Trophoblast cell (in vitro differentiated cells and primary cell): ENCODE results near the gene FBXO5.
"Not testable (repeated sequence)": the region's sequence is repeated elsewhere in the genome, so short reads cannot be mapped to it uniquely, and the experiment has no call there.

Experiments
- DNase-seq, 2 donors: peaks; one replicate each; pipeline ENCODE4 v3.0.0-alpha.2; 2016
- H2AFZ ChIP-seq: 2 replicates; pipeline ENCODE4 v1.6.1; 2013; ENCODE audit warnings: low read length, moderate library complexity, mild to moderate bottlenecking; ENCODE audit not compliant: insufficient read depth, poor library complexity
- H2AK5ac ChIP-seq: 2 replicates; pipeline ENCODE4 v1.6.1; 2013; ENCODE audit warnings: mild to moderate bottlenecking, low read length
- H2BK120ac ChIP-seq: 2 replicates; pipeline ENCODE4 v1.6.1; 2013; ENCODE audit warnings: low read length, mild to moderate bottlenecking, moderate library complexity; ENCODE audit not compliant: insufficient read depth, poor library complexity
- H2BK12ac ChIP-seq: 2 replicates; pipeline ENCODE4 v1.6.1; 2013; ENCODE audit warnings: mild to moderate bottlenecking, low read length, moderate library complexity
- H2BK5ac ChIP-seq: 2 replicates; pipeline ENCODE4 v1.6.1; 2013; ENCODE audit warnings: low read length, low read depth, moderate library complexity, mild to moderate bottlenecking; ENCODE audit not compliant: poor library complexity
- H3K14ac ChIP-seq: 2 replicates; pipeline ENCODE4 v1.6.1; 2013; ENCODE audit warnings: mild to moderate bottlenecking, low read length
- H3K18ac ChIP-seq: 2 replicates; pipeline ENCODE4 v1.6.1; 2013; ENCODE audit warnings: mild to moderate bottlenecking, low read length
- H3K23ac ChIP-seq: 2 replicates; pipeline ENCODE4 v1.6.1; 2013; ENCODE audit warnings: low read length
- H3K27ac ChIP-seq: 2 replicates; pipeline ENCODE4 v1.5.1; 2013; ENCODE audit warnings: low read depth, mild to moderate bottlenecking, inconsistent platforms, low read length, moderate library complexity
- H3K27me3 ChIP-seq: 2 replicates; pipeline ENCODE4 v1.6.1; 2013; ENCODE audit warnings: inconsistent platforms, mild to moderate bottlenecking, low read length, moderate library complexity; ENCODE audit not compliant: insufficient read depth
- H3K36me3 ChIP-seq, 2 experiments: 1 replicate in 1 of 2; 2 replicates in 1 of 2; pipeline ENCODE4 v1.6.1; 2013; ENCODE audit warnings: low read length in 2 of 2, mild to moderate bottlenecking in 2 of 2, moderate library complexity in 1 of 2; ENCODE audit not compliant: insufficient read depth in 2 of 2, control insufficient read depth in 1 of 2
- H3K4ac ChIP-seq: 2 replicates; pipeline ENCODE4 v1.6.1; 2013; ENCODE audit warnings: low read depth, mild to moderate bottlenecking, low read length, moderate library complexity
- H3K4me1 ChIP-seq, 2 experiments: 1 replicate in 1 of 2; 2 replicates in 1 of 2; pipeline ENCODE4 v1.6.1; 2013; ENCODE audit warnings: low read length in 2 of 2, mild to moderate bottlenecking in 2 of 2, moderate library complexity in 1 of 2; ENCODE audit not compliant: insufficient read depth in 2 of 2, control insufficient read depth in 1 of 2
- H3K4me2 ChIP-seq: 2 replicates; pipeline ENCODE4 v1.6.1; 2013; ENCODE audit warnings: inconsistent platforms, mild to moderate bottlenecking, low read length, moderate library complexity
- H3K4me3 ChIP-seq: 2 replicates; pipeline ENCODE4 v1.5.1; 2013; ENCODE audit warnings: mild to moderate bottlenecking, low read depth, low read length, inconsistent platforms
- H3K79me1 ChIP-seq: one replicate; pipeline ENCODE4 v1.6.1; 2013; ENCODE audit warnings: low read length
- H3K79me2 ChIP-seq: 2 replicates; pipeline ENCODE4 v1.6.1; 2013; ENCODE audit warnings: low read length, mild to moderate bottlenecking; ENCODE audit not compliant: control insufficient read depth, insufficient read depth, poor library complexity
- H3K9ac ChIP-seq: 2 replicates; pipeline ENCODE4 v1.6.1; 2013; ENCODE audit warnings: mild to moderate bottlenecking, low read length
- H3K9me3 ChIP-seq: 2 replicates; pipeline ENCODE4 v1.6.1; 2013; ENCODE audit warnings: low read depth, mild to moderate bottlenecking, control low read depth, inconsistent platforms, low read length; ENCODE audit not compliant: insufficient read depth
- H4K12ac ChIP-seq: 2 replicates; pipeline ENCODE4 v1.6.1; 2013; ENCODE audit warnings: low read depth, mild to moderate bottlenecking, low read length, moderate library complexity
- H4K8ac ChIP-seq: 2 replicates; pipeline ENCODE4 v1.6.1; 2013; ENCODE audit warnings: low read depth, mild to moderate bottlenecking, low read length, moderate library complexity
- H4K91ac ChIP-seq: one replicate; pipeline ENCODE4 v1.6.1; 2013; ENCODE audit warnings: low read depth, mild to moderate bottlenecking, low read length, moderate library complexity
- WGBS: extraction: QIAGEN DNeasy Blood & Tissue Kit; methylation state at CpG from one replicate; pipeline ENCODE4 v1.1.7; 2013; ENCODE audit warnings: missing lambda C conversion rate; ENCODE audit not compliant: insufficient read length, insufficient coverage; ENCODE audit errors: extremely low coverage; 5-methylcytosine and 5-hydroxymethylcytosine counted together

The FBXO5 gene

DNA sequence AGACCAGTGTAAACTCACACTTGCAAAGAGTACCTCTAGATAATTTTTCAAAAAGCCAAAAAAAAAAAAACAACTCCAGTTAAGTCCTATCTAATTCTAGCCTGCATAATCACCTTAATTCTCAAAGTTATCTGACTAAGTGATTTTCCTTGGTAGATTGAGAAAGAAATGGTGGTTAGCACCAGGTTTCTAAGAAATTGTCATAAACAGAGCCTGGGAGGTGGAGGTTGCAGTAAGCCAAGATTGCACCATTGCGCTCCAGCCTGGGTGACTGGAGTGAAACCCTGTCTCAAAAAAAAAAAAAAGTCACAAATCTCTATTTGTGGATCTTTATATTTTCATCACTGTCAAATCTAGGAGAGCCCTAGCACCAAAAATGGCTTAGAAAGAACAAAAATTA lies 8.9 kb downstream of the FBXO5 start:
- no peak overlapping the region for H3K4me3 ChIP-seq
- H3K36me3 ChIP-seq, result peaks cover 2 to 15% of the 10 kb centered on the region in 2 experiments
- H4K91ac ChIP-seq, result no peak overlapping the region
- no peak overlapping the region for H2BK120ac ChIP-seq
- no peak overlapping the region for H2BK12ac ChIP-seq
- WGBS, result no CpG with 5 or more reads among the region's 1 CpG
- no peak overlapping the region for H3K27ac ChIP-seq
- no peaks in the 10 kb centered on the region for H3K79me1 ChIP-seq
- no peak overlapping the region for H3K18ac ChIP-seq
- H3K9ac ChIP-seq, result no peak overlapping the region
- no peak overlapping the region for H4K12ac ChIP-seq
- no peaks in the 10 kb centered on the region for H3K27me3 ChIP-seq
- no peak overlapping the region for H3K14ac ChIP-seq
- H2AK5ac ChIP-seq, result no peak overlapping the region
- no peak overlapping the region for H3K4me2 ChIP-seq
- H3K79me2 ChIP-seq, result peaks cover 3% of the 10 kb centered on the region
- DNase-seq, result no peak
- H3K23ac ChIP-seq, result no peak overlapping the region
- no peak overlapping the region for H2AFZ ChIP-seq
- no peak overlapping the region for H3K4ac ChIP-seq
- H3K9me3 ChIP-seq, result no peaks in the 10 kb centered on the region
- H3K4me1 ChIP-seq, result peaks cover 0 to 2% of the 10 kb centered on the region in 2 experiments
- H2BK5ac ChIP-seq, result no peak overlapping the region
- no peak overlapping the region for H4K8ac ChIP-seq

DNA sequence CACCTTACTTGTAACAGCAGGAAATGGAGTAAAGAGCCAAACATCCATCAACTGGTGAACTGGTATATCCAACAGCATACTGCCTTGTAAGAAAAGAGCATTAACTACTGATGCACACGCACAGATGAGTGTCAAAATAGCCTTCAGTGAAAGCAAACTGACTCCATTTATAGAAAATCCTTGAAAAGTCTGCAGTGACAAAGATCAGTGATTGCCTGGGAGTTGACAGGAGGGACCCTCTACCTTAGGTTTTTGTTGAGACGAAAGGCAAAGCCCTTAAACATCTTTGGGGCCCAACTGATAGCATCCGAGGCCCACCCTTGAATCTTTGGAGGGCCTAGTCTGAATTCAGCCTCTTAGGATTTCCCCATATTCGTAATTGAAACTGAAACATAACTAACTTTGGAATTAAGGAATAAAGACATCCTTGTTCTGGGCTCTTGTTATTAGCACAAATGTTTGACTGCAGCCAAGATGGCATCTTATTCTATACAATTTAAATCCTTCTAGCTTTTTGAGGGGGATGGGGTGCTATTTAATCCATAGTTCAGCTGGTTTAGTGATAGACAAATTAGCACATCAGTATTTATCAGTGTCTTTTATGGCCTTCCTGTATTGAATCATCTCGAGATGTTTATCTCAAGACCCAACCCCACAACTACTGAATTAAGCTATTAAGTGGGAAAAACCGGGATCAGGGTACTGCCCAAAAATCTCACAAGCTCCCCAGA lies 13.0 kb downstream of the FBXO5 start:
- Histone ChIP-seq H3K4ac (no peak overlapping the region), H2BK120ac (no peak overlapping the region), H4K8ac (no peak overlapping the region), H3K79me1 (no peaks in the 10 kb centered on the region), H3K4me1 (no peaks in the 10 kb centered on the region), H3K9me3 (no peaks in the 10 kb centered on the region), H3K27me3 (no peaks in the 10 kb centered on the region), H3K9ac (no peak overlapping the region), H2BK5ac (no peak overlapping the region), H3K27ac (no peak overlapping the region), H3K18ac (no peak overlapping the region), H3K36me3 (peaks cover 0 to 8% of the 10 kb centered on the region in 2 experiments), H2BK12ac (no peak overlapping the region), H3K4me3 (no peak overlapping the region), H3K79me2 (no peaks in the 10 kb centered on the region), H2AK5ac (no peak overlapping the region), H3K14ac (no peak overlapping the region), H2AFZ (no peak overlapping the region), H4K12ac (no peak overlapping the region), H4K91ac (no peak overlapping the region), H3K4me2 (no peak overlapping the region), H3K23ac (no peak overlapping the region)
- DNase-seq, result no peak
- WGBS, result no CpG with 5 or more reads among the region's 6 CpGs

DNA sequence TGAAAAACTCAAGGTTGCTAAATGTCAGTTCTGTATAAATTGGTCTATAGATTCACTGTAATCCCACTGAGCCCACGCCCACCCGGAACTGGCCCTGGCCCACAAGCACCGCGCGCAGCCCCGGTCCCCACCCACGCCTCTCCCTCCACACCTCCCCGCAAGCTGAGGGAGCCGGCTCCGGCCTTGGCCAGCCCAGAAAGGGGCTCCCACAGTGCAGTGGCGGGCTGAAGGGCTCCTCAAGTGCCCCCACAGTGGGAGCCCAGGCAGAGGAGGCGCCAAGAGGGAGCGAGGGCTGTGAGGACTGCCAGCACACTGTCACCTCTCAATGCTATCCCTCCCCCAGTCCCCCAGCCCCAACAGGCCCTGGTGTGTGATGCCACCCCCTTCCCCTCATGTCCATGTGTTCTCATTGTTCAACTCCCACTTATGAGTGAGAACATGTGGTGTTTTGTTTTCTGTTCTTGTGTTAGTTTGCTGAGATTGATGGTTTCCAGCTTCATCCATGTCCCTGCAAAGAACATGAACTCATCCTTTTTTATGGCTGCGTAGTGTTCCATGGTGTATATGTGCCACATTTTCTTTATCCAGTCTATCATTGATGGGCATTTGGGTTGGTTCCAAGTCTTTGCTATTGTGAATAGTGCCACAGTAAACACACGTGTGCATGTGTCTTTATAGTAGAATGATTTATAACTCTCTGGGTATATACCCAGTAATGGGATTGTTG lies 16.5 kb downstream of the FBXO5 start:
- not testable (repeated sequence) for H3K27me3 ChIP-seq, H3K4ac ChIP-seq, DNase-seq, H3K9ac ChIP-seq, H3K14ac ChIP-seq, H3K9me3 ChIP-seq, H2BK120ac ChIP-seq, H3K79me1 ChIP-seq, H4K12ac ChIP-seq, H2BK12ac ChIP-seq, H4K8ac ChIP-seq, H3K18ac ChIP-seq, H2BK5ac ChIP-seq, H2AK5ac ChIP-seq, H3K23ac ChIP-seq, H3K79me2 ChIP-seq, H3K4me2 ChIP-seq, H3K27ac ChIP-seq, H3K36me3 ChIP-seq, H2AFZ ChIP-seq, H4K91ac ChIP-seq, H3K4me1 ChIP-seq, H3K4me3 ChIP-seq
- no CpG with 5 or more reads among the region's 15 CpGs for WGBS

GRCh38 chr6:152959333-152959732 lies 23.5 kb downstream of the FBXO5 start:
- no peaks in the 10 kb centered on the region for H3K27me3 ChIP-seq
- no peak overlapping the region for H2AFZ ChIP-seq
- H4K12ac ChIP-seq, result no peak overlapping the region
- H2BK120ac ChIP-seq, result no peak overlapping the region
- peaks cover 2% of the 10 kb centered on the region for H3K9me3 ChIP-seq
- H3K4me1 ChIP-seq, result peaks cover 2 to 4% of the 10 kb centered on the region in 2 experiments
- H4K91ac ChIP-seq, result no peak overlapping the region
- no CpG with 5 or more reads among the region's 24 CpGs for WGBS
- no peak overlapping the region for H3K9ac ChIP-seq
- no peak overlapping the region for H3K23ac ChIP-seq
- DNase-seq, result no peak
- H2BK12ac ChIP-seq, result no peak overlapping the region
- no peaks in the 10 kb centered on the region for H3K79me1 ChIP-seq
- H3K36me3 ChIP-seq, result no peaks in the 10 kb centered on the region
- no peak overlapping the region for H3K27ac ChIP-seq
- H2AK5ac ChIP-seq, result no peak overlapping the region
- no peaks in the 10 kb centered on the region for H3K79me2 ChIP-seq
- H3K14ac ChIP-seq, result no peak overlapping the region
- H3K4me2 ChIP-seq, result no peak overlapping the region
- H3K18ac ChIP-seq, result no peak overlapping the region
- H4K8ac ChIP-seq, result no peak overlapping the region
- no peak overlapping the region for H3K4ac ChIP-seq
- no peak overlapping the region for H2BK5ac ChIP-seq
- no peak overlapping the region for H3K4me3 ChIP-seq
